Activated B cell treated with CpG ODN at 0.5 μM for 24 hours (primary cell): Measurements from ENCODE around the gene PDGFD. TPM values are rescaled to one million over a fixed set of nuclear protein-coding genes. Genes with fewer than 3 reads are reported as not detected.

Experiments
- ATAC-seq: fragments of 200-7000 bp; cut with Tn5 transposase; one replicate; pipeline ENCODE4 v1.10.0; 2021; ENCODE audit warnings: low read depth, mild to moderate bottlenecking, moderate library complexity
- CTCF ChIA-PET: fragments of 350-600 bp; sonication (Branson Sonifier 250); formaldehyde crosslinking; loops from one replicate; lab custom pipeline; 2021; ENCODE audit warnings: antibody characterized with exemption; lab: Charles Lee
- POLR2A ChIA-PET: fragments of 350-600 bp; sonication (Branson Sonifier 250); formaldehyde crosslinking; loops from one replicate; lab custom pipeline; 2021; ENCODE audit warnings: antibody characterized with exemption; lab: Charles Lee
- DNase-seq: peaks from one replicate; pipeline ENCODE4 v3.0.0; 2022
- H3K27ac Mint-ChIP-seq: one replicate; pipeline ENCODE4 v1.8.0; 2020; ENCODE audit warnings: mixed read lengths
- H3K27me3 Mint-ChIP-seq: one replicate; pipeline ENCODE4 v1.8.0; 2021; ENCODE audit warnings: mixed read lengths
- H3K36me3 Mint-ChIP-seq: one replicate; pipeline ENCODE4 v1.8.0; 2021; ENCODE audit warnings: low read depth, mixed read lengths
- H3K4me1 Mint-ChIP-seq: one replicate; pipeline ENCODE4 v1.8.0; 2021; ENCODE audit warnings: mixed read lengths
- H3K4me3 Mint-ChIP-seq: one replicate; pipeline ENCODE4 v1.8.0; 2020; ENCODE audit warnings: mild to moderate bottlenecking, mixed read lengths
- H3K9me3 Mint-ChIP-seq: one replicate; pipeline ENCODE4 v1.8.0; 2020; ENCODE audit warnings: mixed read lengths
- intact Hi-C: fragments of 100-400 bp; cut with micrococcal nuclease; formaldehyde crosslinking; loops from one replicate; pipeline ENCODE4 v1.15.1; 2024
- total RNA-seq: library from RNA; stranded (reverse); gene quantifications from 2 replicates; pipeline ENCODE4 v1.2.3, GENCODE V29; 2022
- TF ChIP-seq, protein P1 (sequence below): fragments of 200-600 bp; IDR thresholded peaks from one replicate; pipeline ENCODE4 v1.8.0; 2022; ENCODE audit warnings: antibody characterized with exemption, mild to moderate bottlenecking

PDGFD gene
- total RNA-seq, 1 donor from 2014 or later: 0.53 TPM

- ChIA-PET CTCF (no interaction called here), POLR2A (no interaction called here)
- intact Hi-C loops: no loop called here
- DNase-seq (no peak), ATAC-seq (no peak)
- Mint-ChIP-seq H3K9me3 (no peaks in the 10 kb centered on the region), H3K27ac (no peak overlapping the region), H3K4me1 (no peaks in the 10 kb centered on the region), H3K27me3 (no peaks in the 10 kb centered on the region), H3K4me3 (no peak overlapping the region), H3K36me3 (no peaks in the 10 kb centered on the region)
- TF ChIP-seq, protein P1, sequence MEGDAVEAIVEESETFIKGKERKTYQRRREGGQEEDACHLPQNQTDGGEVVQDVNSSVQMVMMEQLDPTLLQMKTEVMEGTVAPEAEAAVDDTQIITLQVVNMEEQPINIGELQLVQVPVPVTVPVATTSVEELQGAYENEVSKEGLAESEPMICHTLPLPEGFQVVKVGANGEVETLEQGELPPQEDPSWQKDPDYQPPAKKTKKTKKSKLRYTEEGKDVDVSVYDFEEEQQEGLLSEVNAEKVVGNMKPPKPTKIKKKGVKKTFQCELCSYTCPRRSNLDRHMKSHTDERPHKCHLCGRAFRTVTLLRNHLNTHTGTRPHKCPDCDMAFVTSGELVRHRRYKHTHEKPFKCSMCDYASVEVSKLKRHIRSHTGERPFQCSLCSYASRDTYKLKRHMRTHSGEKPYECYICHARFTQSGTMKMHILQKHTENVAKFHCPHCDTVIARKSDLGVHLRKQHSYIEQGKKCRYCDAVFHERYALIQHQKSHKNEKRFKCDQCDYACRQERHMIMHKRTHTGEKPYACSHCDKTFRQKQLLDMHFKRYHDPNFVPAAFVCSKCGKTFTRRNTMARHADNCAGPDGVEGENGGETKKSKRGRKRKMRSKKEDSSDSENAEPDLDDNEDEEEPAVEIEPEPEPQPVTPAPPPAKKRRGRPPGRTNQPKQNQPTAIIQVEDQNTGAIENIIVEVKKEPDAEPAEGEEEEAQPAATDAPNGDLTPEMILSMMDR: no peak
Measured at GRCh38 chr11:104046331-104046730, 117.6 kb downstream of the PDGFD start.

DNA sequence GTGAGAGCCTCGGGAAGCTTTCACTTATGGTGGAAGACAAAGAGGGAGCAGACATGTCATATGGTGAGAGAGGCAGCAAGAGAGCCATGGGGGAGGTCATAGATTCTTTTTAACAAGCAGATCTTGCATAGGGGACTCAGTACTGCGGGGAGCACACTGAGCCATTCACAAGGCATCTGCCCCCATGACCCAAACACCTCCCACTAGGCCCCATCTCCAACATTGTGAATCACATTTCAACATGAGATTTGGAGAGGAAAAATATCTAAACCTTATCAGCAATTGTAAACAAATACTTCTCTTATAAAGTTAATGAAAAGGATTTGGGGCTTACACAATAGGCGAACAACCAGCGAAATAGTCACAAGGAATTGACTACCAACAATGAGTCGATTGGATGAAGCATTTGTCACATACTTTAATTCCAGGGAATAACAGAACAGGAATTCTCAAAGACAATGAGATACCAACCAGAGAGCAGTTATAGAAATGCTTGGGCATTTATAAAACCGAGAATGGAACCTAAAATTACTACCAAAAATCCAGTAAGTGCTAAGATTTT lies 120.2 kb downstream of the PDGFD start:
- POLR2A ChIA-PET: no interaction called here
- Mint-ChIP-seq H3K27ac (no peak overlapping the region), H3K9me3 (no peaks in the 10 kb centered on the region), H3K4me1 (no peaks in the 10 kb centered on the region), H3K36me3 (no peaks in the 10 kb centered on the region), H3K4me3 (no peak overlapping the region), H3K27me3 (no peaks in the 10 kb centered on the region)
- intact Hi-C loops: no loop called here
- ATAC-seq (no peak), DNase-seq (no peak)
- TF ChIP-seq, protein P1: no peak
- CTCF ChIA-PET: no interaction called here

DNA sequence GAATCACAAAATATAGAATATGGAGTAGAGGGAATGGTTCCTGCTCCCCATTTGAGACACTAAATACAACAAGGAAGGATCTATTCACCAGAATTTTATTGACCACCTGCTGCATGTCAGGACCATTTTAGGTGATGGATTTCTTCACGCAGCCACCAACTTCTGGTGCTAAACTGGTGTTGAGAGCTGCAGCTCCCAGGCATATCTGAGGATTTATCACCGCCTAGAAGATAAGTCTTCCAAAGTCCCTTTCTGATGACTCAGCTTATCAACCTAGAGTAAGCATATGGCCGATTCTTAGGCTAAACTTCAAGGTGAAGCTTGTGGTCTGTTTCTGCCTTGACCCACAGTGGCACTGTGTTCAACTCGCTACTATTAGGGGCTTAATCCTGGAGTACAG lies 120.8 kb downstream of the PDGFD start:
- Mint-ChIP-seq H3K4me1 (no peaks in the 10 kb centered on the region), H3K9me3 (no peaks in the 10 kb centered on the region), H3K4me3 (no peak overlapping the region), H3K27me3 (no peaks in the 10 kb centered on the region), H3K36me3 (no peaks in the 10 kb centered on the region), H3K27ac (no peak overlapping the region)
- DNase-seq (no peak), ATAC-seq (no peak)
- intact Hi-C loops: no loop called here
- ChIA-PET POLR2A (no interaction called here), CTCF (no interaction called here)
- TF ChIP-seq, protein P1: no peak

- no peaks in the 10 kb centered on the region for H3K36me3 Mint-ChIP-seq
- no peaks in the 10 kb centered on the region for H3K27me3 Mint-ChIP-seq
- no peak for DNase-seq
- no peak overlapping the region for H3K4me3 Mint-ChIP-seq
- ChIA-PET CTCF (no interaction called here), POLR2A (no interaction called here)
- no peaks in the 10 kb centered on the region for H3K4me1 Mint-ChIP-seq
- intact Hi-C loops: no loop called here
- TF ChIP-seq, protein P1: no peak
- no peaks in the 10 kb centered on the region for H3K9me3 Mint-ChIP-seq
- no peak overlapping the region for H3K27ac Mint-ChIP-seq
- ATAC-seq: no peak
Measured at GRCh38 chr11:104041792-104042191, 122.2 kb downstream of the PDGFD start.

GRCh38 chr11:104036995-104037394 lies 127.0 kb downstream of the PDGFD start:
- Mint-ChIP-seq H3K27ac (no peak overlapping the region), H3K4me3 (no peak overlapping the region), H3K4me1 (no peaks in the 10 kb centered on the region), H3K9me3 (no peaks in the 10 kb centered on the region), H3K36me3 (no peaks in the 10 kb centered on the region), H3K27me3 (no peaks in the 10 kb centered on the region)
- TF ChIP-seq, protein P1: no peak
- ATAC-seq (no peak), DNase-seq (no peak)
- intact Hi-C loops: no loop called here
- CTCF ChIA-PET: no interaction called here
- POLR2A ChIA-PET: no interaction called here
